Measurements from ENCODE around the gene KRT25. TPM values are rescaled to one million over a fixed set of nuclear protein-coding genes. Genes with fewer than 3 reads are reported as not detected.

KRT25 gene
- total and polyA plus RNA-seq, 2 of the 8 experiments (the other 6 are each of a cell fraction or from before 2014, with no cell fraction given) = not detected

GRCh38 chr17:40727447-40728231 is 27.5 kb downstream of the KRT25 start:
- FAIRE-seq (no peak), DNase-seq (ENCODE audit: low read depth in 1 of 2, low spot score in 2 of 2) (no peak)
- no peak overlapping the region for H4K91ac ChIP-seq (replicated peaks; ENCODE audit: insufficient read length, low read length)
- no peaks in the 10 kb centered on the region for H3K9me3 ChIP-seq (ENCODE audit: insufficient read depth in 2 of 2, low read depth in 1 of 2, low read length in 1 of 2)
- no peak overlapping the region for H2BK5ac ChIP-seq (ENCODE audit: low read depth, low read length)
- H3K4ac ChIP-seq (replicated peaks; ENCODE audit: insufficient read length, low read depth, low read length) = no peak overlapping the region
- H4K20me1 ChIP-seq (replicated peaks in 1 of 2; ENCODE audit: control insufficient read depth in 1 of 2, insufficient read depth in 2 of 2, low read length in 2 of 2) = no peaks in the 10 kb centered on the region
- no peak overlapping the region for H3K14ac ChIP-seq (ENCODE audit: insufficient read length)
- H2BK15ac ChIP-seq (ENCODE audit: low read length) = no peak overlapping the region
- no peaks in the 10 kb centered on the region for H3K4me1 ChIP-seq (replicated peaks in 1 of 4; ENCODE audit: control insufficient read depth in 3 of 4, insufficient read depth in 4 of 4, low read length in 3 of 4)
- TF ChIP-seq POLR2AphosphoS5 (IDR thresholded peaks at IDR 0.05; ENCODE audit: low read depth, low read length) (no peak), SP4 (IDR thresholded peaks at IDR 0.05; ENCODE audit: low read length) (no peak), NANOG (IDR thresholded peaks at IDR 0.05; ENCODE audit: insufficient read depth, low read depth, low read length, poor library complexity, severe bottlenecking) (no peak), HDAC2 (IDR thresholded peaks at IDR 0.05; ENCODE audit: borderline replicate concordance in 1 of 2, low read depth in 2 of 2, low read length in 2 of 2) (no peak), SIX5 (IDR thresholded peaks at IDR 0.05; ENCODE audit: low read depth, low read length) (no peak), TCF12 (IDR thresholded peaks at IDR 0.05; ENCODE audit: low read depth, low read length) (no peak)
- TF ChIP-seq, protein P1, sequence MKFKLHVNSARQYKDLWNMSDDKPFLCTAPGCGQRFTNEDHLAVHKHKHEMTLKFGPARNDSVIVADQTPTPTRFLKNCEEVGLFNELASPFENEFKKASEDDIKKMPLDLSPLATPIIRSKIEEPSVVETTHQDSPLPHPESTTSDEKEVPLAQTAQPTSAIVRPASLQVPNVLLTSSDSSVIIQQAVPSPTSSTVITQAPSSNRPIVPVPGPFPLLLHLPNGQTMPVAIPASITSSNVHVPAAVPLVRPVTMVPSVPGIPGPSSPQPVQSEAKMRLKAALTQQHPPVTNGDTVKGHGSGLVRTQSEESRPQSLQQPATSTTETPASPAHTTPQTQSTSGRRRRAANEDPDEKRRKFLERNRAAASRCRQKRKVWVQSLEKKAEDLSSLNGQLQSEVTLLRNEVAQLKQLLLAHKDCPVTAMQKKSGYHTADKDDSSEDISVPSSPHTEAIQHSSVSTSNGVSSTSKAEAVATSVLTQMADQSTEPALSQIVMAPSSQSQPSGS (IDR thresholded peaks at IDR 0.05; ENCODE audit: low read length) = no peak
- H3K18ac ChIP-seq (ENCODE audit: extremely low read depth, low read length) = no peak overlapping the region
- H2BK20ac ChIP-seq (ENCODE audit: low read length) = no peak overlapping the region
- H3K27ac ChIP-seq (ENCODE audit: low read depth, low read length) = no peak overlapping the region
- no peak overlapping the region for H4K5ac ChIP-seq (ENCODE audit: insufficient read length, low read depth, low read length)
- no peak overlapping the region for H3K4me2 ChIP-seq (ENCODE audit: insufficient read depth in 1 of 2, low read depth in 2 of 2, low read length in 2 of 2)
- no peak overlapping the region for H2AFZ ChIP-seq (ENCODE audit: low read length)
- H4K8ac ChIP-seq (ENCODE audit: extremely low read depth, insufficient read depth, low read length) = no peak overlapping the region
- no peak overlapping the region for H2BK12ac ChIP-seq (ENCODE audit: low read depth, low read length)
- H3K79me1 ChIP-seq (ENCODE audit: low read depth, low read length) = no peaks in the 10 kb centered on the region
- H3K9ac ChIP-seq (replicated peaks in 1 of 4; ENCODE audit: extremely low read depth in 1 of 4, low read depth in 3 of 4, low read length in 3 of 4) = no peak overlapping the region
- no peaks in the 10 kb centered on the region for H3K79me2 ChIP-seq (ENCODE audit: control insufficient read depth in 1 of 2, insufficient read depth in 2 of 2, low read length in 2 of 2)
- WGBS, 2 experiments (ENCODE audit: extremely low coverage in 1 of 2, insufficient coverage in 1 of 2, insufficient read length in 1 of 2, insufficient replicate concordance in 2 of 2, low coverage in 1 of 2, low lambda C conversion rate in 2 of 2, missing lambda C conversion rate in 1 of 2) = 87% methylated on average over 8 of the region's 8 CpGs; no CpG with 5 or more reads in 1 of the 2 experiments
- no peaks in the 10 kb centered on the region for H3K36me3 ChIP-seq (ENCODE audit: control insufficient read depth in 2 of 4, insufficient read depth in 4 of 4, low read length in 3 of 4)
- H2BK120ac ChIP-seq (replicated peaks; ENCODE audit: low read depth, low read length) = no peak overlapping the region
- H3K4me3 ChIP-seq (ENCODE audit: extremely low read depth in 1 of 4, insufficient read depth in 2 of 4, low read depth in 3 of 4, low read length in 4 of 4) = no peak overlapping the region
- no peaks in the 10 kb centered on the region for H3K27me3 ChIP-seq (replicated peaks in 1 of 4; ENCODE audit: control insufficient read depth in 3 of 4, extremely low read depth in 1 of 4, insufficient read depth in 3 of 4, low read length in 3 of 4)
- POLR2A ChIA-PET (ENCODE audit: partially characterized antibody) = interaction anchor here (0.6 kb wide), 1 partner anchor 34 kb away, joined by 3 read pairs; no protein-coding TSS in a partner anchor
- CTCF ChIA-PET (ENCODE audit: partially characterized antibody) = interaction anchor here (0.6 to 2.0 kb wide), 9 partner anchors 8 to 663 kb away, joined by 3 to 5 read pairs (median 3); partner anchors contain the start of gene SMARCE1
- H3K23me2 ChIP-seq (ENCODE audit: low read depth, low read length) = no peaks in the 10 kb centered on the region
- H3K56ac ChIP-seq (replicated peaks; ENCODE audit: insufficient read length, low read depth, low read length) = no peak overlapping the region
- no peak overlapping the region for H3K23ac ChIP-seq (ENCODE audit: insufficient read length)
- H2AK5ac ChIP-seq (ENCODE audit: low read depth, low read length) = no peak overlapping the region
